Omental fat pad (tissue), 4 donors: Measurements from ENCODE around the gene FCER1G. TPM values are rescaled to one million over a fixed set of nuclear protein-coding genes. Genes with fewer than 3 reads are reported as not detected.

Source experiments
- ATAC-seq: fragments of 150-250 bp; one replicate; pipeline ENCODE4 v1.9.1; 2016; ENCODE audit warnings: mild to moderate bottlenecking, moderate library complexity; ENCODE audit not compliant: low FRiP score
- DNase-seq: peaks from one replicate; pipeline ENCODE4 v3.0.0-alpha.2; 2019; ENCODE audit warnings: low spot score
- CTCF ChIP-seq, 3 donors: fragments of 450-650 bp; IDR thresholded peaks; one replicate each; pipeline ENCODE4 v1.5.1; 2016 to 2017; ENCODE audit warnings: antibody characterized with exemption in 3 of 3, mild to moderate bottlenecking in 3 of 3, moderate library complexity in 2 of 3
- total RNA-seq, 4 donors: library from RNA; depleted of rRNA; stranded (reverse); fragments of >200 nt; gene quantifications; one replicate each; pipeline ENCODE4 v1.1.0, GENCODE V29; 2016

FCER1G gene
- total RNA-seq, 4 donors from 2014 or later, result 96.3 to 346 (median 179) TPM

GRCh38 chr1:161259765-161260164 is 44.7 kb downstream of the FCER1G start:
- DNase-seq, result no peak
- TF ChIP-seq CTCF (IDR thresholded peaks at IDR 0.05), result no peak
- no peak for ATAC-seq

DNA sequence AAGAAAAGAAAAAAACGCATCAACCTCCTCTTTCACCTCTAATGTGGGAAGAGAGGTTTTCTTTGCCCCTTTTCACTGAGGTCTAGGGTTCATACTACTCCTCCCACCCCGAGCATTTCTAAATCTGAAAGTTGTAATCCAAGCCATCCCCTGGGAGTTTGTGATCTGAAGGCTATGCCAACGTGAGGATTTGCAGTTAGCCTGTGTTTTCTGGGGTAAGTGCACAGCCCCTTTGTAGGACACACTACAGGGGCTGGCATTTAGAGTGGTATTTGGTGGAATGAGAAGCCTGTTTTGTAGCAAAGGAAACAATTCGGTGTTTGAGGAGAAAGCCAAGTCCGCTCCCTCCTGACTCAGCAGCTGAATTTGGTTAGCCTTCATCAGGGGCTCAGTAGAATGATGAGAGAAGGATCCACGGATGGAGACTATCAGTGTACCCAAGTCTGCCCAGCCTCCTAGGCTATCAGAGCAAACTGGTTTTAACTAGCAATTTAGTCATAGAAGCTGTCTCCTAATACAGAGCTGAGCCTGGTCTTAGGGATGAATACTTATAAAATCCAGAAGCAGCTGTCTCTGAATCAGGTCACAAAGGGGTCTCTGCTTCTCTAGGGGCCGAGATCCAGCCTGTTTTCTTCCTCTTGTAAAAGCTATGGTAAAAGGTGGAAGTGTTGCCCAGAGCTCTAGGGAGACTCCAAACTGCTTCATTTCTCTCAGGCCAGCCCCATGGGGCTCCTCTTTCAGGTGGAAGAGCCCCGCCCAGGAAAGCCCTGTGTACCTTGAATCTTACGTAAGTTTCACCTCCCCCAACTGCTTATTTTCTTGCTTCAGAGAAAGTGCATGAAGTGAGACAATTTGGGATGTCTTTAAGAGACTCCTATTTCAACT is 45.5 kb downstream of the FCER1G start:
- TF ChIP-seq CTCF (IDR thresholded peaks at IDR 0.05), result no peak
- no peak for ATAC-seq
- no peak for DNase-seq

DNA sequence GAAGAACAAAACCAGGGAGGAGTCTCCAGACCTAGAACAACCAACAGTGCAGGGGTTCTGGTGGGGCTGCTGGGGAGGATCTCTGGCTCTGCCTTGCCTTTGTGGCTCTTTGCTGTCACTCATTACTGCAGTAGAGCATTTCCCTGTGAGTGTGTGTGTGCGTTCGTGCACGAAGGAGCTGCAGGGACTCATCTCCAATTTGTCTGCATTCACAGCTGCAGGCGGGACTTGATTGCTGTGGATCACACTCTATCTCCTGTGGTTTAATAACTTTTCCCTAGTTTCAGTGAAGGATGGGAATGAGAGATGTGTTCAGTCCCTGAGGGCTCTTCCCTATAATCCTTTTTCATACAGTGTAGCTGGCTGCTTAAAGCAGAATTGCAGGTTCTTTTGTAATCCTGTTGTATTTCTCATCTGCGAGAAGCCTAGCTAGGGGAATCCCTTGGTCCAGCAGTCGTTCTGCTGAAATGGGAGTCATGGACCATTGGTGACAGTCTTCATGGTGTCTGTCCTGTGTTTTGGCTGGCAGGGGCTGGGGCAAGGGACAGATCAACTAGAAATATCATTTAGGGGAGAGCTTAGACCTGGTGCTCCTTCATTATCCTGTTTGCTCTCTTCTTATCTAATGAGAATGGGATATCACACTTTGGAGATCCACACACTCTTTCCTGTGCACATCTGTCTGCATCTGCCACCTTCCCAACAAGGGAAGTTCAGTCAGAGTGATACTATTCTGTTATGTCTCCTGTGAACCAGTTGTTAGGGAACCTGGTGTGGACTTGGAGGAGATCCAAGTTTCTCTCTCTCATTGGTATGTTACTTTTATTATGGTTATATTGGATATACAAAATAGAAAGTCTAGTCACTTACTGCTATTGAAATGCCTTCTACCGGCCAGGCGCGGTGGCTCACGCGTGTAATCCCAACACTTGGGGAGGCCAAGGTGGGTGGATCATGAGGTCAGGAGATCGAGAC is 46.5 kb downstream of the FCER1G start:
- DNase-seq (no peak), ATAC-seq (no peak)
- TF ChIP-seq CTCF (IDR thresholded peaks at IDR 0.05), result no peak

GRCh38 chr1:161265305-161265704 is 50.2 kb downstream of the FCER1G start:
- ATAC-seq (no peak), DNase-seq (no peak)
- no peak for TF ChIP-seq CTCF (IDR thresholded peaks at IDR 0.05)

DNA sequence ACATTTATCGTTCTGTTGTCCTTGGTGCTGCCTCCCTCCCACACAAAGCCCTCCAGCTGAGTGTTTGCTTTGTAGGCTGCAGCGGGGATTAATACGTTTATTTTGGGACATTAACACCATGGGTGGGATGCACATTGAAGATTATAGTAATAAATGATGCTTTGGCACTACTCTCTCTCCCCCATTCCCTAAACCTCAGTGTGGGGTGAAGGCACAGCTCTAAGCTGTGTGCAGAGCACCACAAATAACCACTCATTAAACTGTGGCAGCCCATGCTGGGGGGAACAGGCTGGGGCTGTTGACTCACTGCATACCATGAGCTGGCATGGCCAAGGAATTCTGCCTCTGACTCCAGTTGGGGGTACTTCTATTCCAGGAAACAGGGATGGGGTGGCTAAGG is 51.1 kb downstream of the FCER1G start:
- DNase-seq (no peak), ATAC-seq (no peak)
- no peak for TF ChIP-seq CTCF (IDR thresholded peaks at IDR 0.05)

- TF ChIP-seq CTCF (IDR thresholded peaks at IDR 0.05), result no peak
- no peak for DNase-seq
- ATAC-seq, result no peak
Measured at GRCh38 chr1:161266836-161267235, 51.7 kb downstream of the FCER1G start.
